IMR-90 (cell line): Measurements from ENCODE around the gene TK1. TPM values are rescaled to one million over a fixed set of nuclear protein-coding genes. Genes with fewer than 3 reads are reported as not detected.

ENCODE experiments used
- ATAC-seq: fragments of 200-7000 bp; cut with Tn5 transposase; 2 replicates; pipeline ENCODE4 v1.9.1; 2020; ENCODE audit warnings: low read depth, mild to moderate bottlenecking, moderate library complexity
- BruUV-seq: library from RNA; stranded (reverse); fragments of 400-500 nt; replicated peaks from 2 replicates; lab custom pipeline; 2021; lab: Mats Ljungman, UMichigan
- CTCF ChIA-PET: fragments of 300-600 bp; formaldehyde crosslinking; extraction: SDS; loops from one replicate; lab custom pipeline; 2021; ENCODE audit warnings: antibody characterized with exemption; lab: Yijun Ruan, JAX
- POLR2A ChIA-PET: fragments of 300-600 bp; sonication (Branson Sonifier 250); formaldehyde crosslinking; loops from one replicate; lab custom pipeline; 2022; ENCODE audit warnings: antibody characterized with exemption; ENCODE audit not compliant: unreplicated experiment; lab: Charles Lee
- DNase-seq: peaks from one replicate; pipeline ENCODE4 v3.0.0; 2013
- H2AFZ ChIP-seq: replicated peaks from 2 replicates; pipeline ENCODE3; 2013; ENCODE audit warnings: low read length, mild to moderate bottlenecking; ENCODE audit not compliant: poor library complexity
- H2AK5ac ChIP-seq: 2 replicates; pipeline ENCODE4 v1.6.1; 2013; ENCODE audit warnings: low read depth, low read length, inconsistent platforms
- H2AK9ac ChIP-seq: replicated peaks from 2 replicates; pipeline ENCODE3; 2013; ENCODE audit warnings: mild to moderate bottlenecking, low read depth, low read length, moderate library complexity; ENCODE audit not compliant: poor library complexity
- H2BK120ac ChIP-seq: 2 replicates; pipeline ENCODE4 v1.6.1; 2013; ENCODE audit warnings: low read depth, low read length, inconsistent platforms
- H2BK15ac ChIP-seq: 3 replicates; pipeline ENCODE4 v1.6.1; 2013; ENCODE audit warnings: low read depth, low read length, inconsistent platforms
- H2BK20ac ChIP-seq: 2 replicates; pipeline ENCODE4 v1.6.1; 2013; ENCODE audit warnings: low read depth, mild to moderate bottlenecking, inconsistent platforms, low read length, moderate library complexity
- H2BK5ac ChIP-seq: 2 replicates; pipeline ENCODE4 v1.6.1; 2013; ENCODE audit warnings: mild to moderate bottlenecking, low read depth, low read length, inconsistent platforms; ENCODE audit not compliant: poor library complexity, severe bottlenecking
- H3K14ac ChIP-seq: replicated peaks from 2 replicates; pipeline ENCODE4 v1.6.1; 2013; ENCODE audit warnings: low read depth, low read length, inconsistent platforms
- H3K18ac ChIP-seq: 2 replicates; pipeline ENCODE4 v1.6.1; 2013; ENCODE audit warnings: low read depth, low read length, control low read depth
- H3K23ac ChIP-seq: 2 replicates; pipeline ENCODE4 v1.6.1; 2013; ENCODE audit warnings: low read depth, low read length, inconsistent platforms
- H3K27ac ChIP-seq: 2 replicates; pipeline ENCODE4 v1.5.1; 2013; ENCODE audit warnings: mild to moderate bottlenecking, control low read depth, low read length; ENCODE audit not compliant: insufficient read depth
- H3K27me3 ChIP-seq: 2 replicates; pipeline ENCODE4 v1.6.1; 2013; ENCODE audit warnings: low read length; ENCODE audit not compliant: control insufficient read depth, insufficient read depth
- H3K36me3 ChIP-seq: 2 replicates; pipeline ENCODE4 v1.6.1; 2013; ENCODE audit warnings: low read length, mixed read lengths; ENCODE audit not compliant: control insufficient read depth, insufficient read depth
- H3K4ac ChIP-seq: 2 replicates; pipeline ENCODE4 v1.6.1; 2013; ENCODE audit warnings: low read depth, low read length, inconsistent platforms
- H3K4me1 ChIP-seq: 2 replicates; pipeline ENCODE4 v1.6.1; 2013; ENCODE audit warnings: low read length, mixed read lengths; ENCODE audit not compliant: control insufficient read depth, insufficient read depth
- H3K4me2 ChIP-seq: 2 replicates; pipeline ENCODE4 v1.6.1; 2013; ENCODE audit warnings: low read depth, mild to moderate bottlenecking, control low read depth, low read length, moderate library complexity
- H3K4me3 ChIP-seq: 2 replicates; pipeline ENCODE4 v1.5.1; 2013; ENCODE audit warnings: low read depth, mild to moderate bottlenecking, control low read depth, low read length, moderate library complexity; ENCODE audit not compliant: insufficient read depth
- H3K56ac ChIP-seq: 2 replicates; pipeline ENCODE4 v1.6.1; 2013; ENCODE audit warnings: low read length, inconsistent platforms; ENCODE audit not compliant: insufficient read depth; ENCODE audit errors: extremely low read depth
- H3K79me1 ChIP-seq, 2 experiments: 2 replicates each; pipeline ENCODE4 v1.6.1; 2013; ENCODE audit warnings: low read length in 2 of 2, inconsistent platforms in 1 of 2, low read depth in 1 of 2
- H3K9ac ChIP-seq: 2 replicates; pipeline ENCODE4 v1.6.1; 2013; ENCODE audit warnings: low read depth, low read length, control low read depth
- H3K9me1 ChIP-seq: 2 replicates; pipeline ENCODE4 v1.6.1; 2013; ENCODE audit warnings: low read length, inconsistent platforms; ENCODE audit not compliant: insufficient read depth
- H3K9me3 ChIP-seq: 2 replicates; pipeline ENCODE4 v1.6.1; 2013; ENCODE audit warnings: low read length; ENCODE audit not compliant: control insufficient read depth, insufficient read depth
- H4K20me1 ChIP-seq: 2 replicates; pipeline ENCODE4 v1.6.1; 2013; ENCODE audit warnings: low read length, inconsistent platforms; ENCODE audit not compliant: insufficient read depth
- H4K5ac ChIP-seq: 2 replicates; pipeline ENCODE4 v1.6.1; 2013; ENCODE audit warnings: mild to moderate bottlenecking, low read depth, low read length, control low read depth
- H4K8ac ChIP-seq, 2 experiments: 2 replicates each; pipeline ENCODE4 v1.6.1; 2013; ENCODE audit warnings: low read depth in 2 of 2, low read length in 2 of 2, control low read depth in 1 of 2, inconsistent platforms in 1 of 2
- H4K91ac ChIP-seq: 2 replicates; pipeline ENCODE4 v1.6.1; 2013; ENCODE audit warnings: low read depth, low read length, inconsistent platforms; ENCODE audit not compliant: insufficient read depth
- CEBPB ChIP-seq: IDR thresholded peaks from 2 replicates; pipeline ENCODE4 v1.6.1; 2012; ENCODE audit warnings: low read depth, low read length, improper control_type of control experiment
- CHD1 ChIP-seq: IDR thresholded peaks from 2 replicates; pipeline ENCODE4 v1.6.1; 2012; ENCODE audit warnings: low read depth, low read length, improper control_type of control experiment
- FOS ChIP-seq: fragments of 150-350 bp; IDR thresholded peaks from 2 replicates; pipeline ENCODE4 v1.6.1; 2016; ENCODE audit warnings: low read depth, low read length
- MAFK ChIP-seq: IDR thresholded peaks from 2 replicates; pipeline ENCODE4 v1.6.1; 2012; ENCODE audit warnings: low read depth, low read length, improper control_type of control experiment
- MAZ ChIP-seq: IDR thresholded peaks from 2 replicates; pipeline ENCODE4 v1.6.1; 2012; ENCODE audit warnings: low read depth, mild to moderate bottlenecking, low read length, improper control_type of control experiment, moderate library complexity, borderline replicate concordance
- MXI1 ChIP-seq: IDR thresholded peaks from 2 replicates; pipeline ENCODE4 v1.6.1; 2012; ENCODE audit warnings: low read depth, mild to moderate bottlenecking, low read length, moderate library complexity, borderline replicate concordance
- NFE2L2 ChIP-seq: fragments of 150-350 bp; IDR thresholded peaks from 2 replicates; pipeline ENCODE4 v1.6.1; 2016; ENCODE audit warnings: low read depth, mild to moderate bottlenecking, low read length
- POLR2A ChIP-seq: IDR thresholded peaks from 2 replicates; pipeline ENCODE4 v1.6.1; 2012; ENCODE audit warnings: mild to moderate bottlenecking, low read depth, low read length
- RAD21 ChIP-seq: IDR thresholded peaks from 2 replicates; pipeline ENCODE4 v1.6.1; 2012; ENCODE audit warnings: low read length, improper control_type of control experiment
- RFX5 ChIP-seq: IDR thresholded peaks from 2 replicates; pipeline ENCODE4 v1.8.0; 2012; ENCODE audit warnings: low read depth, mild to moderate bottlenecking, low read length, moderate library complexity
- SMC3 ChIP-seq: fragments of 150-350 bp; IDR thresholded peaks from 2 replicates; pipeline ENCODE4 v1.6.1; 2016; ENCODE audit warnings: low read depth, mild to moderate bottlenecking, antibody characterized with exemption, low read length, moderate library complexity
- WGBS, 2 experiments: methylation state at CpG; one replicate each; pipeline versions ENCODE4 v1.1.5 to v1.1.7; 2013; ENCODE audit warnings: missing lambda C conversion rate in 2 of 2; ENCODE audit not compliant: insufficient read length in 1 of 2; ENCODE audit errors: extremely low coverage in 2 of 2; 5-methylcytosine and 5-hydroxymethylcytosine counted together
- dilution Hi-C: fragments of 300-500 bp; cut with HindIII; formaldehyde crosslinking; loops from one replicate; pipeline ENCODE4 v1.14.3; 2018; ENCODE audit warnings: low sequenced_read_pairs; ENCODE audit not compliant: unreplicated experiment
- in situ Hi-C: fragments of 300-500 bp; cut with MboI; formaldehyde crosslinking; loops from 3 replicates; pipeline ENCODE4 v1.14.3; 2019; ENCODE audit warnings: low sequenced_read_pairs, inconsistent platforms, mixed read lengths
- intact Hi-C: fragments of 100-400 bp; cut with micrococcal nuclease; formaldehyde crosslinking; loops from 2 replicates; pipeline ENCODE4 v1.10.0; 2022
- polyA plus RNA-seq, 3 experiments: library from polyadenylated mRNA; depleted of rRNA; stranded (reverse); fragments of >200 nt; gene quantifications; 2 replicates each; pipeline ENCODE4 v1.2.3, GENCODE V29; 2012; ENCODE audit warnings: low replicate concordance in 1 of 3
- total RNA-seq: library from RNA; depleted of rRNA; stranded (reverse); fragments of >200 nt; gene quantifications from 2 replicates; pipeline ENCODE4 v1.2.3, GENCODE V29; 2012
- TF ChIP-seq, protein P1 (sequence below): fragments of 150-350 bp; IDR thresholded peaks from 2 replicates; pipeline ENCODE4 v1.6.1; 2016; ENCODE audit warnings: low read depth, mild to moderate bottlenecking, low read length, moderate library complexity, borderline replicate concordance
- TF ChIP-seq, protein P2 (sequence below): conservative IDR thresholded peaks from 2 replicates; pipeline ENCODE4 v1.5.1; 2012; ENCODE audit warnings: mild to moderate bottlenecking, low read depth, low read length, improper control_type of control experiment
- TF ChIP-seq, protein P3 (sequence below): fragments of 150-350 bp; IDR thresholded peaks from 2 replicates; pipeline ENCODE4 v1.6.1; 2017; ENCODE audit warnings: mild to moderate bottlenecking, antibody characterized with exemption, low read length, low read depth

TK1 gene
- total and polyA plus RNA-seq, 2 of the 4 experiments (the other 2 are of a cell fraction), result 150 to 219 TPM

DNA sequence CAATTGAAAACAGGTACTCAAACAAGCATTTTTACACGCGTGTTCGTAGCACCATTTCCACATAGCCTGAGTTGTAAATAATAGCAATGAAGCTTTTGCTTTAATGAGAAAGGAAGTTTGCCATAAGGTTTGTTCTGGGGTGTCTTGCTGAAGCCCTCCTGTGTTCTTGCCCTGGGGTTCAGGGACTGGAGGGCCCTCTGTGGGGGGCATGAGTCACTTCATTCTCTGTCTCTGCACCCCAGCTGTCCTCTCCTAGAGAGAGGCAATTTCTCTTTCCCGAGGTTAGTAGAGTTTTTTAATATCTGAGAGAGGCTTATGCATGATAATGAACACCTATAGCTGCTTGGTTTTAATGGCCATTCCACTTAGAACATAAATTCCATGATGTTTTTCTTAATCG lies 9.9 kb upstream of the TK1 start:
- H3K4me1 ChIP-seq, result no peaks in the 10 kb centered on the region
- H2AFZ ChIP-seq, result no peak overlapping the region
- TF ChIP-seq RAD21 (no peak), FOS (no peak), MXI1 (no peak), MAZ (no peak), SMC3 (no peak), CHD1 (no peak), NFE2L2 (no peak), CEBPB (no peak), POLR2A (no peak), RFX5 (no peak), MAFK (no peak)
- TF ChIP-seq, protein P1, sequence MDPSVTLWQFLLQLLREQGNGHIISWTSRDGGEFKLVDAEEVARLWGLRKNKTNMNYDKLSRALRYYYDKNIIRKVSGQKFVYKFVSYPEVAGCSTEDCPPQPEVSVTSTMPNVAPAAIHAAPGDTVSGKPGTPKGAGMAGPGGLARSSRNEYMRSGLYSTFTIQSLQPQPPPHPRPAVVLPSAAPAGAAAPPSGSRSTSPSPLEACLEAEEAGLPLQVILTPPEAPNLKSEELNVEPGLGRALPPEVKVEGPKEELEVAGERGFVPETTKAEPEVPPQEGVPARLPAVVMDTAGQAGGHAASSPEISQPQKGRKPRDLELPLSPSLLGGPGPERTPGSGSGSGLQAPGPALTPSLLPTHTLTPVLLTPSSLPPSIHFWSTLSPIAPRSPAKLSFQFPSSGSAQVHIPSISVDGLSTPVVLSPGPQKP, result no peak
- TF ChIP-seq, protein P2, sequence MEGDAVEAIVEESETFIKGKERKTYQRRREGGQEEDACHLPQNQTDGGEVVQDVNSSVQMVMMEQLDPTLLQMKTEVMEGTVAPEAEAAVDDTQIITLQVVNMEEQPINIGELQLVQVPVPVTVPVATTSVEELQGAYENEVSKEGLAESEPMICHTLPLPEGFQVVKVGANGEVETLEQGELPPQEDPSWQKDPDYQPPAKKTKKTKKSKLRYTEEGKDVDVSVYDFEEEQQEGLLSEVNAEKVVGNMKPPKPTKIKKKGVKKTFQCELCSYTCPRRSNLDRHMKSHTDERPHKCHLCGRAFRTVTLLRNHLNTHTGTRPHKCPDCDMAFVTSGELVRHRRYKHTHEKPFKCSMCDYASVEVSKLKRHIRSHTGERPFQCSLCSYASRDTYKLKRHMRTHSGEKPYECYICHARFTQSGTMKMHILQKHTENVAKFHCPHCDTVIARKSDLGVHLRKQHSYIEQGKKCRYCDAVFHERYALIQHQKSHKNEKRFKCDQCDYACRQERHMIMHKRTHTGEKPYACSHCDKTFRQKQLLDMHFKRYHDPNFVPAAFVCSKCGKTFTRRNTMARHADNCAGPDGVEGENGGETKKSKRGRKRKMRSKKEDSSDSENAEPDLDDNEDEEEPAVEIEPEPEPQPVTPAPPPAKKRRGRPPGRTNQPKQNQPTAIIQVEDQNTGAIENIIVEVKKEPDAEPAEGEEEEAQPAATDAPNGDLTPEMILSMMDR, result no peak
- TF ChIP-seq, protein P3, sequence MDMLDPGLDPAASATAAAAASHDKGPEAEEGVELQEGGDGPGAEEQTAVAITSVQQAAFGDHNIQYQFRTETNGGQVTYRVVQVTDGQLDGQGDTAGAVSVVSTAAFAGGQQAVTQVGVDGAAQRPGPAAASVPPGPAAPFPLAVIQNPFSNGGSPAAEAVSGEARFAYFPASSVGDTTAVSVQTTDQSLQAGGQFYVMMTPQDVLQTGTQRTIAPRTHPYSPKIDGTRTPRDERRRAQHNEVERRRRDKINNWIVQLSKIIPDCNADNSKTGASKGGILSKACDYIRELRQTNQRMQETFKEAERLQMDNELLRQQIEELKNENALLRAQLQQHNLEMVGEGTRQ, result no peak
- H3K36me3 ChIP-seq, result peaks cover 7% of the 10 kb centered on the region
- no peaks in the 10 kb centered on the region for H3K27me3 ChIP-seq
- no peak overlapping the region for H2BK20ac ChIP-seq
- no peak overlapping the region for H3K23ac ChIP-seq
- in situ Hi-C loops (no loop called here), intact Hi-C loops (no loop called here), dilution Hi-C loops (no loop called here)
- ChIA-PET CTCF (no interaction called here), POLR2A (no interaction called here)
- no peak overlapping the region for H2BK15ac ChIP-seq
- no peak overlapping the region for H3K9ac ChIP-seq
- no peak overlapping the region for H2AK9ac ChIP-seq
- H3K9me1 ChIP-seq, result peaks cover 7% of the 10 kb centered on the region
- no peak overlapping the region for H3K56ac ChIP-seq
- no peak overlapping the region for H2AK5ac ChIP-seq
- H3K27ac ChIP-seq, result no peak overlapping the region
- no peak overlapping the region for H2BK120ac ChIP-seq
- H2BK5ac ChIP-seq, result no peak overlapping the region
- H3K79me1 ChIP-seq, result peaks cover 0 to 3% of the 10 kb centered on the region in 2 experiments; a peak in 1 of 4 replicates
- BruUV-seq, result no TSS peak
- no peak overlapping the region for H4K5ac ChIP-seq
- whole genome bisulfite sequencing, 2 experiments, result no CpG with 5 or more reads among the region's 5 CpGs
- H3K14ac ChIP-seq, result no peak overlapping the region
- DNase-seq, result no peak
- no peak for ATAC-seq
- H4K8ac ChIP-seq, result no peak overlapping the region
- H3K4me2 ChIP-seq, result no peak overlapping the region
- no peaks in the 10 kb centered on the region for H4K20me1 ChIP-seq
- H3K9me3 ChIP-seq, result no peaks in the 10 kb centered on the region
- H3K18ac ChIP-seq, result no peak overlapping the region
- no peak overlapping the region for H3K4me3 ChIP-seq
- H3K4ac ChIP-seq, result no peak overlapping the region
- H4K91ac ChIP-seq, result no peak overlapping the region
